HG03175 (cell line): Measurements from ENCODE around the gene CR1L.
A peak's percentile ranks its signal among the peaks of the same experiment; 100 is the strongest.
"Not testable (repeated sequence)": the region's sequence is repeated elsewhere in the genome, so short reads cannot be mapped to it uniquely, and the experiment has no call there.

ENCODE experiments used
- ATAC-seq: cut with Tn5 transposase; IDR thresholded peaks from one replicate; pipeline ENCODE4 v1.9.1; 2021; ENCODE audit warnings: mild to moderate bottlenecking, moderate library complexity; ENCODE audit not compliant: unreplicated experiment

CR1L gene

GRCh38 chr1:207744000-207744534 is 99.1 kb downstream of the CR1L start:
- no peak for ATAC-seq

GRCh38 chr1:207745285-207745684 is 100.4 kb downstream of the CR1L start:
- no peak for ATAC-seq

- no peak for ATAC-seq
Observed at GRCh38 chr1:207745839-207746767, 101.2 kb downstream of the CR1L start.

GRCh38 chr1:207747627-207748492 is 102.9 kb downstream of the CR1L start:
- ATAC-seq = no peak

DNA sequence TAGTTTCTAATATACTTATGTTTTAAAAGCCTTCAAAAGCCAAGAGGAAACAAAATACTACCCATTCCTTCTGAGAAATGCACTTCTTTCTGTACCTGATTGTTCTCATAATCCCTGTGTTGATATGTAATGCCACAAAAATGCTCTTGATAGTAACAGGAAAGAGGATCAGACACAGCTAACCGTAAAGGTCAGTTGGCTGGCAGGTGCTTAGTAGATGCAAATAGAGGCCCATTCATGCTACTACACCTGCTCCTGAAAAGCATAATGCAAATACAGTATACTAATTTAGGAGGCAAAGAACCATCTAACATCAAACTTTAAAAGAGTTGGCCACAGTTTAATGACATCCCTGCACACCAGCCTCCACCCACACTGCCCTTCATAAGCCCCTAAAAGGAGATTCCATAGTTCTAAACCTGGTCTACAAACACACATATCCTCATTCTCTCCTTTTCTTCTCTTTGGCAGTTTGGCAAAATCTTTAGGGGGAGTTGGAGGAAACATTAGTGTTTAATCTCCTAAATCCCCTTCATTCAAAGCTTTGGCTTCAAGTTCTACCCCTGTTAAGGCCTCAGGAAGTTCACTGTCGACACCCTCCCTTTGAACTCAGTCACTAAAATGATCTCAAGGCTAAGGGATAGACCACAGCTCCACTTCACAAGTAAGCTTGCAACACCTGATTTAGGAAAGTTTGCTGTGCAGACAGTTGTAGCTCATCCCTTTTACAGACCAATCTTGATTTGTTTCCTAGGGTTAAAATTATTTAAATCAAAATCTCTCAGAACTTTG is 104.0 kb downstream of the CR1L start:
- no peak for ATAC-seq

GRCh38 chr1:207750631-207751305 is 105.8 kb downstream of the CR1L start:
- ATAC-seq = no peak

DNA sequence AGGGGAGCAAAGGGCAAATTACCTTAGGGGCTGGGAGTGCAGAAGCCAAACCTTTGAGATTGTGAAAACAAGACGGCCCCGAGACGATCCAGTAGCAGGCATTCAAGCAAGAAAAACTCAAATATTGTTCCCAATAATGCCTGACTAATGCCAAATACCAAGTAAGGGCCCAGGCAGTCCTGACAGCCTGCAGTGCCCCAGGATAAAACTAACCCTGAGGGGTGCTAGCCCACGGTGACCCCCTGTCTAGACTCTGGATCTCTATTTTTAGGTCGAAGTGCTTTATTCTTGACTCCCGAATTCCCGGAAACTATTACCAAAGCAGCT is 106.5 kb downstream of the CR1L start:
- peak; percentile 1 for ATAC-seq

- ATAC-seq = peak; percentile 97
Observed at GRCh38 chr1:207751790-207752455, 107.0 kb downstream of the CR1L start, which contains the start of gene CD46. Gene CD46, plus strand, starts transcription at chr1:207752054. Its CDS starts 159 bp downstream, at chr1:207752213.

- peak; percentile 33 for ATAC-seq
Observed at GRCh38 chr1:207752456-207752998, 107.6 kb downstream of the CR1L start.

DNA sequence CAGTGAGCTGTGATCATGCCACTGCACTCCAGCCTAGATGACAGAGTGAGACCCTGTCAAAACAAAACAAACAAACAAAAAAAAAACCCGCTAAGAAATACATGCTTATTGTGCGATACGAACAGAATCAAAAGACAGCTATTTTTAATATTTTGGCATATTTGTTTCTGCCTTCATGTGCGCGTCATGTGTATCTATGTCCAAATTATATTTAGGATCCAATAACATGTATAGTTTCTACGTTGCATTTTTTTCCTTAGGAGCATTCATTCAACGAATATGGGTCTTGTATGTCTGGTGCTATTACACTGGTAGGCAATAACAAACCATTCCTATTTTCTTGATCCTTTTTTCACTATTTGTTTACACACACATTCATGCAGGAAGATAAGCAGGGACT is 108.7 kb downstream of the CR1L start:
- ATAC-seq = no peak

DNA sequence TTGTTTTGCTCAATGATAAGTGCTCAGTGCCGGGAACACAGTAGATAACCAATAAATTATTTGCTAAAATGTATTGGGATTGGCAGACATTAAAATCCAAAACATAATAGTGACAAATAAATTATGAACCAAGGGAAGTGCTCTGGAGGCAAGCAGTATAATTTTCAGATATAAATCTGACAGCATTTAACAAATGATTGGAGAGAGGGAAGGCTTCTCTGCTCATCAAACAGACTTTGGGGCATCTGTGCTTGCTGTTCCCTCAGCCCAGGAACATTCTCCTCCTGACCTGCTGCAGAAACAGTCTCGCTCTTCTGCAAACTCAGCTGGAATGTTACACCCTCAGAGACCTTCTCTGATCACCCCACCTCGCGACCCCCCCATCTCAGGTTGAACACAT is 109.1 kb downstream of the CR1L start:
- ATAC-seq = no peak

GRCh38 chr1:207754974-207755700 is 110.2 kb downstream of the CR1L start:
- no peak for ATAC-seq

- no peak for ATAC-seq
Observed at GRCh38 chr1:207755846-207756693, 111.1 kb downstream of the CR1L start.

DNA sequence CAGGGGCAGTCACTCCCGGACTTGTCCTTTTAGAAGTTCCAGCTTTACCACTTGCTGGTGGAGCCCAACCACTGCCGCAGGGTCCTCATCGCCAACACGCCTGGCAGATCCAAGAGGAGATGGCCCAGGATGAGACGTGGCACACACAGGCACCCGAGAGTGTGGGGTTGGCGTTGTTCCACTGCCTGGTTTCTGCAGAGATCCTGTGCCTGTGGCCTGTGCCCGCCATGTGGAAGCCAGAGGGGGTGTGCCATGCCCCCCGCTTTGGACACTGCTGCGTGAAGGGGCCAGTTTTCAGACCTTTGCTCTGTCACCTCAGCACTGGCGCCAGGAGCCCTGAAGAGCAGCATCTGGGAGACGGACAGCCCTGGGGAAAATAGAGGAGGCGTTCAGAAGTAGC is 117.7 kb downstream of the CR1L start:
- no peak for ATAC-seq

- no peak for ATAC-seq
Observed at GRCh38 chr1:207763091-207763490, 118.2 kb downstream of the CR1L start.

DNA sequence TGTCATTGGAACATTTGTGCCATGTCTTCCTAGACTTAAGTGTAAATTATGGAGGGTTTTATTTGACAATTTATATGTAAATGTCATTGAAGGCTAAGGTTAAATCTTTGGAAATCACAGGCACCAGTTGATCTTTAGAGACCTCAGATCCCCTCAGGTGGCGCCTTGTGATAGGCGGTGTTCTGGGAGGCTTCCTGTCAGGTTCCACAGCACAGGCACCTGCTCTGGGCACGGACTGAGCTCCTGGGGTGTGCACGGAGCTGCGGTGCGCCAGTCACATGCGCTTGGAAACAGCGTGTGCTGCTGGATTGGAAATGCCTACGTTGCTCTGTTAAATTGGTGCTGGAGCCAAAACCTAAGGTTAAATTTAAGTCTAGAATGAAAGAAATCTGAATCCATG is 119.0 kb downstream of the CR1L start:
- no peak for ATAC-seq

GRCh38 chr1:207766569-207766968 is 121.6 kb downstream of the CR1L start:
- no peak for ATAC-seq

GRCh38 chr1:207770514-207770913 is 125.6 kb downstream of the CR1L start:
- ATAC-seq = not testable (repeated sequence)
